Measurements from ENCODE around the gene IFNAR1.

- TF ChIP-seq CTCF (IDR thresholded peaks at IDR 0.05 in 2 of 3, conservative IDR thresholded peaks at IDR 0.05 in 1 of 3; ENCODE audit: borderline replicate concordance in 1 of 3, insufficient read depth in 1 of 3, low read depth in 2 of 3, low read length in 2 of 3) (no peak), ZFX (IDR thresholded peaks at IDR 0.05) (no peak), REST (IDR thresholded peaks at IDR 0.05; ENCODE audit: low read depth) (no peak), SRF (IDR thresholded peaks at IDR 0.05; ENCODE audit: low read depth) (no peak), CBX3 (IDR thresholded peaks at IDR 0.05; ENCODE audit: low read depth) (no peak), JUND (IDR thresholded peaks at IDR 0.05) (no peak)
- TF ChIP-seq, protein P1, sequence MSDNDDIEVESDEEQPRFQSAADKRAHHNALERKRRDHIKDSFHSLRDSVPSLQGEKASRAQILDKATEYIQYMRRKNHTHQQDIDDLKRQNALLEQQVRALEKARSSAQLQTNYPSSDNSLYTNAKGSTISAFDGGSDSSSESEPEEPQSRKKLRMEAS (IDR thresholded peaks at IDR 0.05): no peak
These were observed 44.8 kb downstream of the IFNAR1 start for GRCh38 chr21:33369586-33369985.
